ENCODE measurements around the gene HSPA6.
"Not testable (repeated sequence)": the region's sequence is repeated elsewhere in the genome, so short reads cannot be mapped to it uniquely, and the experiment has no call there.

Gene HSPA6

GRCh38 chr1:161523817-161524741 lies at the start of gene HSPA6:
Gene HSPA6, plus strand, starts transcription at chr1:161524540. Its CDS starts 119 bp downstream, at chr1:161524659.
- Histone ChIP-seq H3K27ac (ENCODE audit: extremely low read depth, low read depth, low read length) (peak within 1 kb of the TSS; percentile 78), H3K4me3 (ENCODE audit: low read depth, low read length) (peak within 1 kb of the TSS; percentile 73)
- POLR2A ChIA-PET; H3K36me3 ChIP-seq (ENCODE audit: control insufficient read depth in 2 of 2, insufficient read depth in 1 of 2, low read length in 2 of 2); H3K4me1 ChIP-seq (ENCODE audit: control insufficient read depth, insufficient read depth, low read length); H3K9me3 ChIP-seq (ENCODE audit: control insufficient read depth, insufficient read depth, low read depth, low read length): not testable (repeated sequence)
- CTCF ChIA-PET = interaction anchor here (0.6 kb wide), 2 partner anchors 22 to 37 kb away, joined by 3 to 4 read pairs; no protein-coding TSS in a partner anchor
- TF ChIP-seq PATZ1 (tag by site-specific recombination; IDR thresholded peaks at IDR 0.05) (0 out of 2 replicates have a peak, but pooled peaks have one; percentile 32), YY1 (tag by site-specific recombination; IDR thresholded peaks at IDR 0.05) (peak; percentile 45; the same call in 1 of the 2 replicates), ZSCAN4 (tag by site-specific recombination; IDR thresholded peaks at IDR 0.05) (0 out of 2 replicates have a peak, but pooled peaks have one; percentile 15), GLIS1 (tag by site-specific recombination; IDR thresholded peaks at IDR 0.05) (peak; percentile 63), KLF17 (tag by site-specific recombination; IDR thresholded peaks at IDR 0.05) (peak; percentile 44; the same call in 1 of the 2 replicates), BCL11A (tag by site-specific recombination; IDR thresholded peaks at IDR 0.05; ENCODE audit: low read depth) (0 out of 2 replicates have a peak, but pooled peaks have one; percentile 16), PRDM10 (tag by site-specific recombination; IDR thresholded peaks at IDR 0.05) (0 out of 2 replicates have a peak, but pooled peaks have one; percentile 14), REST (tag by site-specific recombination; IDR thresholded peaks at IDR 0.05) (0 out of 2 replicates have a peak, but pooled peaks have one; percentile 32), ZBTB26 (tag by site-specific recombination; optimal IDR thresholded peaks at IDR 0.05) (peak; percentile 86), ZNF449 (tag by site-specific recombination; IDR thresholded peaks at IDR 0.05) (0 out of 2 replicates have a peak, but pooled peaks have one; percentile 43), ZIC2 (tag by site-specific recombination; IDR thresholded peaks at IDR 0.05) (peak; percentile 39; the same call in 1 of the 2 replicates), HIC1 (tag by site-specific recombination; IDR thresholded peaks at IDR 0.05) (peak; percentile 72), ZFP69B (tag by site-specific recombination; IDR thresholded peaks at IDR 0.05) (0 out of 2 replicates have a peak, but pooled peaks have one; percentile 23), ZNF335 (tag by site-specific recombination; conservative IDR thresholded peaks at IDR 0.05) (peak; percentile 95), ZNF184 (tag by site-specific recombination; IDR thresholded peaks at IDR 0.05) (peak; percentile 36; the same call in 1 of the 2 replicates)
